D721Med (cell line): Measurements from ENCODE around the gene LMAN1L.
"Not testable (repeated sequence)": the region's sequence is repeated elsewhere in the genome, so short reads cannot be mapped to it uniquely, and the experiment has no call there.

Experiments
- DNase-seq: peaks from one replicate; pipeline ENCODE4 v3.0.0; 2011; ENCODE audit warnings: low spot score; ENCODE audit not compliant: insufficient read length
- FAIRE-seq: peaks from 2 replicates; lab custom pipeline; 2011; peaks lifted over from hg19 to GRCh38; lab: Jason Lieb, UNC
- TF ChIP-seq, protein P1 (sequence below): IDR thresholded peaks from 2 replicates; pipeline ENCODE4 v1.5.1; 2012; ENCODE audit warnings: mild to moderate bottlenecking, control low read depth; ENCODE audit not compliant: insufficient read depth; ENCODE audit errors: missing control alignments

The LMAN1L gene

DNA sequence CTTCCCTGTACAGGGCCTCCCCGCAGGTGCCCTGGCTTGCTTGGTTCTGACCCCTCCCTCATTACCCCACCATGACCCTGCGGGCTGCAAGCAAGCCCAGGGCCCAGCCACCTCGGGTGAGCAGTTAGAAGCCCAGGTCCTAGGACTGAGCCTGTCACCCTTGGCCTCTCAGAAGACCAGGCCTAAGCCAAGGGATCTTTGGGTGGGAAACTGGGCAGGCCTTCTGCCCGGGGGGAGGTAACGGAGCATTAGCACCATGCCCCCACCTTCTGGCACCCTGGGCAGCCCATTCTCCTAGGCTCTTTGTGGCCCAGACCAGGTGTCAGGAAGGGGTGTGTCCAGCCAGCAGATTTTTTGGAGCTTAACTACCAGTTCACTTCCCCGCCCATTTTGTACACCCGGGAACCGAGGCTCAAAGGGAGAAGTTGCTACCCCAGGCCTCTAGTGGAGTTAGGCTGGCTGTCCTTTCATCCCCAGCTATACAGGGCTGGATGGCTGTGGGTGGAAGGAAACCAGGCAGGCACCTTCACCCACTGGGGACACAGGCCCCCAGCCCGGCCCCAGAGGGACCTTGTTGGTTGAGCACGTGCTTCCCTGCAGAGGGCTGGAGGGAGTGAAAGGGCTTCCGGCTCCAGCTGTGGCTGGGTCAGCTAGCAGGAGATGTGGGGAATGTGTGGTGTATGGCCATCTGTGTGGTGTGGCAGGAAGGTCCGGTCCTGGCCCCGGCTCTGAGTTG is 29.4 kb upstream of the LMAN1L start:
- DNase-seq (no peak), FAIRE-seq (no peak)
- TF ChIP-seq, protein P1, sequence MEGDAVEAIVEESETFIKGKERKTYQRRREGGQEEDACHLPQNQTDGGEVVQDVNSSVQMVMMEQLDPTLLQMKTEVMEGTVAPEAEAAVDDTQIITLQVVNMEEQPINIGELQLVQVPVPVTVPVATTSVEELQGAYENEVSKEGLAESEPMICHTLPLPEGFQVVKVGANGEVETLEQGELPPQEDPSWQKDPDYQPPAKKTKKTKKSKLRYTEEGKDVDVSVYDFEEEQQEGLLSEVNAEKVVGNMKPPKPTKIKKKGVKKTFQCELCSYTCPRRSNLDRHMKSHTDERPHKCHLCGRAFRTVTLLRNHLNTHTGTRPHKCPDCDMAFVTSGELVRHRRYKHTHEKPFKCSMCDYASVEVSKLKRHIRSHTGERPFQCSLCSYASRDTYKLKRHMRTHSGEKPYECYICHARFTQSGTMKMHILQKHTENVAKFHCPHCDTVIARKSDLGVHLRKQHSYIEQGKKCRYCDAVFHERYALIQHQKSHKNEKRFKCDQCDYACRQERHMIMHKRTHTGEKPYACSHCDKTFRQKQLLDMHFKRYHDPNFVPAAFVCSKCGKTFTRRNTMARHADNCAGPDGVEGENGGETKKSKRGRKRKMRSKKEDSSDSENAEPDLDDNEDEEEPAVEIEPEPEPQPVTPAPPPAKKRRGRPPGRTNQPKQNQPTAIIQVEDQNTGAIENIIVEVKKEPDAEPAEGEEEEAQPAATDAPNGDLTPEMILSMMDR = no peak

GRCh38 chr15:74783808-74784175 is 28.8 kb upstream of the LMAN1L start:
- no peak for FAIRE-seq

GRCh38 chr15:74784426-74785193 is 28.0 kb upstream of the LMAN1L start:
- TF ChIP-seq, protein P1 = no peak
- no peak for DNase-seq
- no peak for FAIRE-seq

More at GRCh38 chr15:74783808-74784175, 28.8 kb upstream of the LMAN1L start:
- TF ChIP-seq, protein P1 = no peak
- DNase-seq = no peak

DNA sequence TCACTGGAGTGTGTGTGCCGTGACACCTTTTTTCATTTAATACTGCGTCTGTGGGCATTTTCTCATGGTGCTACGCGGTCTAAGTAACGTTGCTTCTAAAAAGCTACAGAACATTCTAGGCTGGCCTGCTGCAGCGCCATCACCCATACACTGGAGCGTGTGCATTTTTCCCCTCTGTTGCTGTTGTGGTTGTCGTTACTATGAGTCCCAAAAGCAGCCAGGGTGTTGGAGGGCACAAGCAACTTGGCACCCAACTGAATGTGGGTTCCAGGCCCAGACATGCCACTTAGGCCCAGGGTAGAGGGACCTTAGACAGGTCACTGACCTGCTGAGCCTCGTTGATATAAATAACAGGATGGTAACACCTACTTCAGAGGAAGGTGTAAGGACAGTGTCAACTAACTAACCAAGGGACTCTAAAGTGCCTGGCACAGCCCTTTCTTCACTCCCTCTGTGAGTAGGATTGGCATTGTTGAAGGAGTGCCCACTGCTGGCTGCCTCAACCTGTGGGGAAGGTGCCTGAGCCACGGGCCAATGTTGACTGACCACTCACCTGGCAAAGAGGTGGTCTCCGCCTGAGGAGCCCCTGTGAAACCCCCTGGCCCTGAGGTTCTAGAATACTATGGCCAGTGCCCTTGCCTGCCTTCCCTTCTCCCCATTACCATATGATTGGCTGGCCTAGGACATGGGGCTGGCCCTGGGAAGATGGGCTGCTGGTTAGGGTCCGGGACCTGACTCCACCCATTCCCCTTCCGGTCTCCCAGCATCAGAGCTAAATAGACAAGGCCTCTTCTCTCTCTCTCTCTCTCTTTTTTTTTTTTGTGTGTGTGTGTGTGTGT is 27.2 kb upstream of the LMAN1L start:
- FAIRE-seq (no peak), DNase-seq (no peak)
- TF ChIP-seq, protein P1 = no peak

DNA sequence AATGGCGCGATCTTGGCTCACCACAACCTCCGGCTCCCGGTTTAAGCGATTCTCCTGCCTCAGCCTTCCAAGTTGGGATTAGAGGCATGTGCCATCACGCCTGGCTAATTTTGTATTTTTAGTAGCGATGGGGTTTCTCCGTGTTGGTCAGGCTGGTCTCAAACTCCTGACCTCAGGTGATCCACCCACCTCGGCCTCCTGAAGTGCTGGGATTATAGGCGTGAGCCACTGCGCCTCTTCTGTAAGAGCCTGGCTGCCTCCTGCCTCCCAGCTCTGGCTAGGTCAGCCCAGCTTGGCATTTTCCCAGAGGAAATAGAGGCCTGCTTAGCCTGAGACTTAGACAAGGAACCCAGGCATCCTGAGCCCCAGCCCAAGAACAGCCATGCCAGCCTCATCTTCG is 26.6 kb upstream of the LMAN1L start:
- not testable (repeated sequence) for FAIRE-seq

DNA sequence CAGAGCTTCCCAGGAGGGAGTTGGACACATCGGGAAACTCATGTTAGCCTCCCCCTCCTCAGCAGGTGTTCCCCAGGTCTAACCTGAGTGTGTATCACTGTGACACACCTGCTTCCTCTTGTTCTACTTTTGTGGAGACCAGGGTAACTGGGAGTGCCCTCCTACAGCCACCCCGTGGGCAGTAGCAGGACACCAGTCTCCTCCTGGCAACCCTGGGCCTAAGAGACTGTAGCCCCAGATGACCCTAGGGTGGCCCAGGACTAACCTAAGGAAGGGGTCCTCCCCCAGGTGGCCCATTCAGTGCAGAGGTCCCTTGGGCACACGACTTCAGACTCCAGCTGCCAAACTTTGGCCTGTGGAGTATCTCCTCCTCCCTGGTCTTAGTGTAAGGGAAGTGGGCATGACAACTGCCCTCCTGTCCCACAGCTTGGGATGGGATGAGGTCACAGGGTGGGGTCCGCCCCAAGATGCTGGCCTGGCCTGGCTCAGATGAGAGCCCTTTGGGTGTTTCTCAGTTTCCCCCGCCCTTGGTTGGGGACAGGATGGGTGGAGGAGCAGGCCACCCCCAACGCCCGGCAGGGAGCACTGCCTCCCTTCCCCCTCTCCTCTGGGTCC is 26.0 kb upstream of the LMAN1L start:
- FAIRE-seq (no peak), DNase-seq (no peak)
- TF ChIP-seq, protein P1 = no peak

More for the DNA sequence above, 26.6 kb upstream of the LMAN1L start:
- DNase-seq = not testable (repeated sequence)
